Measurements from ENCODE around the gene BMF. TPM values are rescaled to one million over a fixed set of nuclear protein-coding genes. Genes with fewer than 3 reads are reported as not detected.

The BMF gene
- total RNA-seq, 1 experiment from 2014 or later, result 12.1 TPM

- DNase-seq (ENCODE audit: low read depth), result no peak
These were observed 43.5 kb downstream of the BMF start for GRCh38 chr15:40065166-40065565.

GRCh38 chr15:40064231-40064894, 44.3 kb downstream of the BMF start:
- peak; percentile 91 for DNase-seq (ENCODE audit: low read depth)

- peak; percentile 97 for DNase-seq (ENCODE audit: low read depth)
These were observed 45.1 kb downstream of the BMF start for GRCh38 chr15:40063563-40064011.

- DNase-seq (ENCODE audit: low read depth), result no peak
These were observed 45.7 kb downstream of the BMF start for GRCh38 chr15:40062816-40063562.

GRCh38 chr15:40061212-40061901, 47.3 kb downstream of the BMF start:
- DNase-seq (ENCODE audit: low read depth), result no peak

- DNase-seq (ENCODE audit: low read depth), result no peak
These were observed 48.3 kb downstream of the BMF start for GRCh38 chr15:40060236-40060961.

- DNase-seq (ENCODE audit: low read depth), result no peak
These were observed 48.9 kb downstream of the BMF start for GRCh38 chr15:40059821-40060220.

GRCh38 chr15:40058476-40059140, 50.1 kb downstream of the BMF start:
- DNase-seq (ENCODE audit: low read depth), result peak; percentile 55

GRCh38 chr15:40055576-40056293, 52.9 kb downstream of the BMF start:
- no peak for DNase-seq (ENCODE audit: low read depth)

GRCh38 chr15:40054855-40055575, 53.7 kb downstream of the BMF start:
- peak; percentile 96 for DNase-seq (ENCODE audit: low read depth)

- no peak for DNase-seq (ENCODE audit: low read depth)
These were observed 54.1 kb downstream of the BMF start for GRCh38 chr15:40054605-40054854.

- peak; percentile 44 for DNase-seq (ENCODE audit: low read depth)
These were observed 54.7 kb downstream of the BMF start for GRCh38 chr15:40053831-40054604.

GRCh38 chr15:40053079-40053830, 55.4 kb downstream of the BMF start:
- DNase-seq (ENCODE audit: low read depth), result no peak

GRCh38 chr15:40052604-40053003, 56.1 kb downstream of the BMF start:
- DNase-seq (ENCODE audit: low read depth), result no peak

- no peak for DNase-seq (ENCODE audit: low read depth)
These were observed 56.9 kb downstream of the BMF start for GRCh38 chr15:40051616-40052415.

GRCh38 chr15:40050788-40051470, 57.8 kb downstream of the BMF start:
- peak; percentile 30 for DNase-seq (ENCODE audit: low read depth)

- DNase-seq (ENCODE audit: low read depth), result no peak
These were observed 59.7 kb downstream of the BMF start for GRCh38 chr15:40048926-40049475.

All from M059J (cell line).